ENCODE measurements around the gene HYKK.

- no peak for TF ChIP-seq CTCF (IDR thresholded peaks at IDR 0.05; ENCODE audit: insufficient read depth, low read length)
- TF ChIP-seq POLR2AphosphoS5 (IDR thresholded peaks at IDR 0.05; ENCODE audit: low read depth): no peak
Observed at GRCh38 chr15:78574944-78575343, 67.6 kb downstream of the HYKK start.
